GM21390 (cell line): Measurements from ENCODE around the gene ACSL1.
"Not testable (repeated sequence)": the region's sequence is repeated elsewhere in the genome, so short reads cannot be mapped to it uniquely, and the experiment has no call there.

ENCODE experiments used
- ATAC-seq: cut with Tn5 transposase; IDR thresholded peaks from one replicate; pipeline ENCODE4 v1.9.1; 2021; ENCODE audit not compliant: unreplicated experiment

ACSL1 gene

DNA sequence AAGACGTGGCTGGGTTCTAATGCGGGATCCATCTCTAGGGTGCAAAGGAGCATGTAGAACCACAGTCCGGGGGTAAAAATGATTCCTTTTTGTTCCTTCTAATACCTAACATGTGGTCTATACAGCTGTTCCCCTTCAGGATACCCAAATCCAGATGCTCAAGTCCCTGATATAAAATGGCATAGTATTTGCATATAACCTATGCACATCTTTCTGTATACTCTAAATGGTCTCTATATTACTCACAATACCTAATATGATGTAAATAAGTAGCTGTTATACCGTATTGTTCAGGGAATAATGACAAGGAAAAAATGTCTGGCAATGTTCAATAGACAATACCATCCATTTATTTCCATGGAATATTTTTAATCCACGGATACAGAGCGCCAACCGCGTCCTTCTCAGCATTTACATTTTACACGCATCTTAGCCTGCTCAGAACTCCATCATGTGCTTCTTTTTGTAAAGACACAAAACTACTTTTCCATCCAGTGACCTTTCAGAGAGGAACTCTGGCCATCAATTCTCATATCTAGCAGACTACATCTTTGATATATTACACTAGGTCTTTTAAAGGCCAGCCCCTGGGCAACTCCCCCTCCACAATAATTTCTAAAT is 31.9 kb downstream of the ACSL1 start:
- no peak for ATAC-seq

DNA sequence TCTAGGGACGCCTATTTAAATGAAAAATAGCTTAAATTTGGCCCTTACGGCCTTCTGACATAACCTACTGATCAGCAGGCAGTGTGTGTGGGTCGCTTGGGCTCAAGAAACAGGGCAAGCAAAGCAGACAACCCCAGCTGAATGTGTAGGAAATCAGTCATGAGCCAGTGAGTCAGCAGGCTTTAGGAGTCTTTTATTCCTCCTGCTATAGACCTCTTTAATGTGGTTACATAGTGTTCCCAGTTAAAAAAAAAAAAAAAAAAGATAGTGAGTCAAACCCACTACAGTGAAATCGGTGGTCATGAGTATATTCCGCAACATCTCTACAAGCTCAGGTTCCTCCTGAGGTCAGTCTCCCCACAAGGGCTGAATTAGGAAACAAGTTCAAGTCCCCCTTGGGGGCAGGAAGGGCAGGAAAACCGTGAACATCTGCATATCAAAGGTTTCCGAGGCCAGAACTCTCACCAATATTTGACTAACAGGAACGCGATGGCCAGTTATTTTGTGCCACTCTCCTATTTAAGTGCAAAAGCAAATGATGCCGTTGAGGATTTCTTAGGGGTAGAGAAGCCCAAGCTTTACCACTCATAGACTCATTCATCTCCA is 32.7 kb downstream of the ACSL1 start:
- ATAC-seq = no peak

DNA sequence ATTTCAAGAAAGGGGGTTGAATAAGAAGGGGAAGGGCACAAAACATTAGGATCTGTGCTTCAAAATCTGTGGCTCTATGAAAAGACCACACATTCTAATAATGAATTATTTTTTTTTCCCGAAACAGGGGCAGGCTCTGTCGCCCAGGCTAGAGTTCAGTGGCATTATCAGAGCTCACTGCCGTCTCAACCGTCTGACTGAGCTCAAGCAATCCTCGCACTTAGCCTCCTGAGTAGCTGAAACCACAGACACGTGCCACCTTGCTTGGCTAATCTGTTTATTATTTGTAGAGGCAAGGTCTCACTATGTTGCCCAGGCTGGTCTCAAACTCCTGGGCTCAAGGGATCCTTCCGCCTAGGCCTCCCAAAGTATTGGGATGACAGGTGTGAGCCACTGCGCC is 33.4 kb downstream of the ACSL1 start:
- ATAC-seq = no peak

DNA sequence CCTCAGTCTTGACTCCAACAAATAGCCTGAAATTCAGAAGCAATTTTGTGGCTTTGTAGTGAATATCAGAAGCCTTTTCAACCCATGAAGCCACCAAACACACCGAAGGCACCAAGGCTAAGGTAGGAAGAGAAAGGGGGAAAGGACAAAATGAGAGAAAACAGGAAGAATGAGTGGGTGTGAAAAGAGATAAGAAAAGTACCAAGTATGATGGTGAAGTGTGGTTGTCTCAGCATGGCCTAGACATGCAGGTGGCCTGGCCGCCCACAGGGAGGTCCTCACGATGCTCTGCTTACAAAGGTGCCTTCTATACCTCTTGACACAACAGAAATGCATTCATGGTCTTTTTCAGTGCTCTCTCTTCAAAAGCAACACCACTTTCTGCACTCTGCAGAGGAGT is 34.9 kb downstream of the ACSL1 start:
- ATAC-seq = no peak

DNA sequence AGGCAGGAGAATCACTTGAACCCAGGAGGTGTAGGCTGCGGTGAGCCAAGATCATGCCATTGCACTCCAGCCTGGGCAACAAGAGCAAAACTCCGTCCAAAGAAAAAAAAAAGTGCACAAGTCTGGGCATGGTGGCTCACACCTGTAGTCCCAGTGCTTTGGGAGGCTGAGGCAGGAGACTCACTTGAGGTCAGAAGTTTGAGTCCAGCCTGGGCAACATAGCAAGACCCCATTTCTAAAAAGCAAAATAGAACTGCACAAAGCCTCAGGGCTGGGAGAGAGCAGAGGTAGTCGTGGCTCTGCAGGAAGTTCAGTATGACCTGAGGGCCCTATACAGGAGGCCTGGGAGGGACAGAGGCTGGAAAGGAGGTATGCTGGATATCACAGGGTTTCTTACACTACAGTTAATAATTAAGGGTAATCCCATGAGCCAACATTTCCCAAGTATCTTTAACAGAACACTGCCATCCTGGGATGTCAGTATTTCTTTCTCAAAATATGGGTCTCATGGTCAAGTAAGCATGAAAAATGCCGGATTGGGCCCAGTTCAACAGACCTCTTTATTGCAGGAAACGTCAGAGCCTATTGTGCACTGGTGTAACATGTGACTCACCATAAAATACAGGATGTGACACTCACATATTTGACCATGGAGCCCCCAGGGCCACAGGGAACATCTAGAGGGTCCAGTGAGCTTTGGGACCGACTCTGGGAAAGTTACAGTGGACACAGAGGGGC is 37.8 kb downstream of the ACSL1 start:
- no peak for ATAC-seq

DNA sequence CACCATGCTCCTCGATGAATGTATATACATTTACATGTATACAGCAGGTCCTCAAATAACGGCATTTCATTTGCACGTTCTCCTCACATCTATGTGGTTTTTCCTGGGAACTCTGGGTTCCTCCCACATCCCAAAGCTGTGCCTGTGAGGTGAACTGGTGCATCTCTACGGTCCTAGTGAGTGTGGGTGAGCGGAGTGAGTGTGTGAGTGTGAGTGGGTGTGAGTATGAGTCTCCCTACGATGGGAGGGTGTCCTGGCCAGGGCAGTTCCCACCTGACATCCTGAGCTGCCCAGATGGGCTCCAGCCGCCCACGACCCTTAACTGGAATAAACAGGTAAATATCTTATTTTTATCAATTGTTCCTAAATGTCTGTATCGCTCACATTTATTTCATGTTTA is 40.0 kb downstream of the ACSL1 start:
- ATAC-seq = no peak

DNA sequence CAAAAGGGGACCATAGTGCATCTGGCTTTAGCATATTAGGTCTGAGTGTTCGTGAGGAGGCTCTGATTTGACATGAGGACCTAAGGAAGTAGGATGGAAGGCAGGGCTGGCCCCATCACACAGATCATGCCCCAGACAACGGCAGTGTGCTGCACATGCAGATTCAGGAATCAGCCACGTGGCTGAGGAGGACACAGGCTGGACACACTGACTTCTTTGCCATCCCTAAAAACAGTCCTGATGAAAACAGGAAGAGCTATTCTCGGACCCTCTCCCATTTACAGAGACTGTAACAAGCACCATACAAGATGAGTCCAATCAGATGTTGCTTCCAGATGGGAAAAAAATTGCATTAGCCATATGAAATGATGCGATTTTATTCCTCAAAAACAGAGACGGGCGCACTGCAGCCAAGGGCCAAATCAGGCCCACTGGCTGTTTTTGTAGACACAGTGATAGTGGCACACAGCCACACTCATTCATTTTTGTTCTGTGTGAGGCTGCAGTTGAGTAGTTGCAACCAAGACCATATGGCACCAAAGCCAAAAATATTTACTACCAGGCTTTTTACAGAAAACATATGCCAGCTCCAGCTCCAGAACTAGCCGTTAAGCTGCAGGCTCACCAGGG is 41.0 kb downstream of the ACSL1 start:
- no peak for ATAC-seq

DNA sequence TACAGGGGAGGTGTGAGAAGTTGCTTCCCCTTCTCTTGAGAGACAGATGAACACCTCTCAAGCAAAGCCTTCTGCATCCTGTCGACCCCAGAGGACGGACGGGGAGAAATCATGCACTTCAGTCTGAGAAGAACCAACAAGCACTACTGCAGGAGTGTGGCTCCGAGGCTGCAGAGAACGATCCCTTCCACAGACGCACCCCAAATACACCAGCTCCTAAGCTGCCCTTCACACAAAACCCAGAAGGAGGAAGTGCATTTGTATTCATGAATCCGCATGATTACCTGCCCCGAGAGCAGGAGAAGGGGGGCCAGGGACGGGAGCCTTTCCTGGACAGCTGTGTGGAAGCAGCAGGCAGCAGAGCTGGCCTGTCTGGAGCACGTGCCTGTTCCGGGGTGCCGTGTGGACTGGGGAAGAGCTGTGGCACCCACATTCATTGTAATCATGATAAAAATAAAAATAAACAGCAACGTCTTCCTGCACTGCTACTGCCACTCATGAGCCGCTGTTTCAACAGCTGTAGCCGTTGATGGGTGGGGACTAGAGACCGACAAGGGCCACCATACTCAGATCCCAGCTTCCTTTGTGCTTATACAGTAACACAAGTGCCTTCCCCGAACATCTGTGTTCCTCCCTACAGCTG is 42.9 kb downstream of the ACSL1 start:
- peak; percentile 43 for ATAC-seq

DNA sequence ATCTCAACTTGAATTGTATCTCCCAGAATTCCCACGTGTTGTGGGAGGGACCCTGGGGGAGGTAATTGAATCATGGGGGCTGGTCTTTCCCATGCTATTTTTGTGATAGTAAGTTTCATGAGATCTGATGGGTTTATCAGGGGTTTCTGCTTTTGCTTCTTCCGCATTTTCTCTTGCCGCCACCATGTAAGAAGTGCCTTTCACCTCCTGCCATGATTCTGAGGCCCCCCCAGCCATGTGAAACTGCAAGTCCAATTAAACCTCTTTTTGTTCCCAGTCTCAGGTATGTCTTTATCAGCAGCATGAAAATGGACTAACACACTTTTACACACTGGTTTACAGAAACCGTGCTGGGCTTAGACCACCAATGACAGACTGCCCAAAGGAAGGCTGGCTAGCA is 46.6 kb downstream of the ACSL1 start:
- ATAC-seq = not testable (repeated sequence)

DNA sequence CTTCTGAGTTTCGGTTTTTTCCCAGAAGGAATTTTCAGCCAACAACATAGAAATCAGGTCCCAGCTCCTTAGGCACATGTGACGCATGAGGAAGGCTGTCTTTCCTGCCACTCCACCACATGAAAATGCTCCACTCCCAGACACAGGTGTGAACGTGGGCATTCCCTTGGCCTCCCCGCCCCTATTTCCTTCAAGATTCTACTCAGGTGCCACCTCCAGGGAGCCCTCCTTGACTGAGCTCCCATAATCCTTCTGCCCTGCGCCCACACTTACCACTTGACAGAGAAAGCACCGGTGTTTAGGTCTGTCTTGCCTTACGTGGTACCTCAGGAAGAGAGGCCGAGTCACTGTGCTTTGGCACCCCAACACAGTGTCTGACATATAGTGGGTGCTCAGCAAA is 47.4 kb downstream of the ACSL1 start:
- no peak for ATAC-seq

DNA sequence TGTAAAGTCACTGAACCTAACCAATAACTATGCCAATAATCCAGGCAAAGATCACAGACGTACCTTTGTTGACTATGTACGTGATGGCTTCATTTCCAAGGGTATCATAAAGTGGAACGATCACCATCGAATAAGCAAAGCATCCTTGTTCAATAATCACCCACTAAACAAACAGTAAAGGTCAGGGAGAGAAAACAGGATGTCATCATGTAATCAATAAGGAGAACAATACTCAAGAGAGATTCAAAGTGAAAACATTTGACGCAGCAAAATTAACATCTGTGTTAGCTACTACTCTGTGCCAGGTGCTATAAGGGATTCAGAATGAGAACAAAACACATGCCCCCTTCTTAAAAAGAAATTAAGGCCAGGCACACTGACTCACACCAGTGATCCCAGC is 48.9 kb downstream of the ACSL1 start:
- ATAC-seq = no peak

DNA sequence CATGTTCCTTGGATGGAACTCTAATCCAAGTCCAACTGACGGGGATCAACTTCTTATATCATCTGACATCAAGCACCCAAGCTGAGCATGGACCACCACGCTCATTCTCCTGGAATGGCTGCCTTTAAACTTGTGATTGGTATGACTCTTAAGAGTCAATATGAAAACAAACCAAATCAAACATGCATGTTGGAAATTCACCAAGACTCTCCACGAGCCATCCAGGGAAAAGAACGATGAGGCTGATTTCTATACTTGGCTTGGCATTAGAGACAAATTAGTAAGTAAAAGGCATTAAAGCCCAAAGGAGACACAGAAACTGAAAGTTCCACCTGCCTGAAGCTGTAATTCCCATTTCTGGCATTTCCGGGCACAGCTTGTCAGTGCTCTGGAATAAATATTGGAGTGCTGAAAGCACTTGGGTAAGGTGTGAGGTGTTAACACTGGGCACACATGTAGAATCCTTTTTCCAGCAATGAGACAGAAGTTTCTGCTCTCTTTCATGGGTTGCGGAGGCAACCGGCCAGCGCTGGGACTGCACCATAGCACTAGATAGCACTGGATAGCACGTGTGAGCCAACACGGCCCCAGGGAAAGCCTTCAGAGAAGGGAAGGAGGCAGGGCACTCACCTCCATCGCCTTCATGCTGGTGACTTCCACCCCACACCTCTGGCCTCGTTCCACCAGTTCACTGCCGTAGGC is 49.8 kb downstream of the ACSL1 start:
- ATAC-seq = no peak

DNA sequence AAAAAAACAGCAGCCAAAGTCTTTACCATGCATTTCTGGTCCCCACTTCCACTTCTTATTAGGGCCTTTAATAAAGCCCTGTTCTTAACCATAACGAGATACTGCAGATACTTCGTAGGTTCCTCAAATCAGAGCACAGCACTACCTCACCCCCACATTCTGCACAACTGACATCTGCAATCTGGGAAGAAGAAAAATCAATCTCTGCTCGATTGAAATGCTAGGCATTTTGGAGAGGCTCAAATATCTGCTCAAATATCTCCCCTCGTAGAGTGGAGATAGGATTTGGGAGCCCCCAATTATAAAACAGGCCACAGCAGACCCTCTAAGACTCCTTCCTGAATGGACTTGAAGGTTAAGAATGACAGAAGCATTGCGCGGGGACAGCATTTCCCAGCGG is 51.6 kb downstream of the ACSL1 start:
- ATAC-seq = no peak

DNA sequence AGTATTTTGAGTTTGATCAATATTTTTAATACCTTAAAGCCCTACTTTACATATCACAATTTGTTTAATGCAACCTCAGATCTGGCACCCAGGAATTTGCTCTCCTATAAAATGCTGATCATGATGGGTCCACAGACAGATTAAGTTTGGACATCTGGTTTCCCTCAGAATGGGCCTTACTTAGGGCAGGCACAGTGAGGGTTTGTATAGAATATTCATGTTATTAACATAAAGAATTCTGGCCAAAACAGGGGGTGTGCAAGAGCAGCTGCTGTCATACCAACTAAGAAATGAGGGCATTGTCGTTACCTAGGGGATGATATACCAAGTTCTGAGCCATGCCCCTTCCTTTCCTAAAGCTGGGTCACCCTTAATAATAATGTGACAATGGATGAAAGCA is 54.4 kb downstream of the ACSL1 start:
- no peak for ATAC-seq

DNA sequence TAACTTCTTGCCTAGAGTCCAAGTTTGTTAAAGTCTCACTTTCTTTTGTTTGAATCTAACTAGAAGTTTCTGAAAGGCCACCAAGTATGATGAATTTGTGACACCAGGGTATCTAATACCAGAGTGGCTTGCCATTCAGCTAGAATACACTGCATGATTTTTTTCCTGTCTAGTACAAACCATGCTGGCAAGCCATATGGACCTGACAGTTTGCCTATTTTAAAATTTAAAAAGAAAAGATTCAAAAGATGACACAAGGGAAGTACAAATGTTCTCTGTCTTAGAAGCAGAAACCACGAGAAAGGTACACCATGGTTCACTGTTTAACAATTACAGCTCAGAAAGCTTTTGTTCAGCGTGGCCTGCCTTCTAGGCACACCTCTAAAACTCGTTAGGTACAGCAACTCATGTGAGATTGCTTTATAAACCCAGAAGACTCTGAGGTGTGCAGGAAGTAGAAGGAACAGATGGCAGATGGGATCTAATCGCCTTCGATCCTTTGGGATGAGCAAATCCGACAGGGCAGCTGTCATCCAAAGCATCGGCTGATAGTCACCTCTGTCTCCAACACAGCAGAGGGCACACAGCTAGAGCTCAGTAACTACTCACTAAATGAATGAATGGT is 56.5 kb downstream of the ACSL1 start:
- ATAC-seq = no peak

DNA sequence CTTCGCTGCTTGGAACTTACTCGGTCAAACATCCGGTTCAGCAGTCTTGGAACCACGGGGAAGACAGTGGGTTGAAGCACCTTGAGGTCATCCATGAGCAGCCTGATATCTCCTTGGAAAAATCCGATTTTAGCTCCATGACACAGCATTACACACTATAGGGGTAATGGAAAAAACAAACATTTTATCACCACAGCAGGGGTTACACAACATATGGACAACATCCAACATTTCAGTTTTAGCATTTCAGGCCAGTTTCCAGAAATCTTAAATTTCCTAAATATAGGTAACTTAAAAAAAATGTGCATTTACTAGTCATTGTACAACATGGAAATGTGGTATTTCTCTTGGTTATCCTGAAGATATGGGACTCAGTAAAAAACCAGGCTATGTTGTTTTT is 57.5 kb downstream of the ACSL1 start:
- no peak for ATAC-seq

DNA sequence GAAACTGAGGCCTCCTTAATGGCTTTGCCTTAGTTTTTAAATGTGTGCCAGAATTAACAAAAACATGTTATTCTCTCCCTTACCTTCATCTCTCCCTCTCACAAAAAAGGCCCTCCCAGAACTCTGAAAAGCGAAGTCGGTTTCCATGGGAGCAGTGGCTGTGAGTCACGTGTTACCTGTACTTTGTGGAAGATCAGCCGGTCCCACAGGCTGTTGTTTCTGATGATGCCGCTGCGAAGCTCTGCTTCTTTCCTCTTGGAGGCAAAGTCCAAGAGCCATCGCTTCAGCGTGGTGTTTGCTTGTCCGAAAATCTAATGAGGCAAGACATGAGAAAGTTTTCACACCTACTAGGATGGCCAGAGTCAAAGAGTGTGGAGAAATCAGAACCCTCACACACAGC is 59.3 kb downstream of the ACSL1 start:
- ATAC-seq = no peak

DNA sequence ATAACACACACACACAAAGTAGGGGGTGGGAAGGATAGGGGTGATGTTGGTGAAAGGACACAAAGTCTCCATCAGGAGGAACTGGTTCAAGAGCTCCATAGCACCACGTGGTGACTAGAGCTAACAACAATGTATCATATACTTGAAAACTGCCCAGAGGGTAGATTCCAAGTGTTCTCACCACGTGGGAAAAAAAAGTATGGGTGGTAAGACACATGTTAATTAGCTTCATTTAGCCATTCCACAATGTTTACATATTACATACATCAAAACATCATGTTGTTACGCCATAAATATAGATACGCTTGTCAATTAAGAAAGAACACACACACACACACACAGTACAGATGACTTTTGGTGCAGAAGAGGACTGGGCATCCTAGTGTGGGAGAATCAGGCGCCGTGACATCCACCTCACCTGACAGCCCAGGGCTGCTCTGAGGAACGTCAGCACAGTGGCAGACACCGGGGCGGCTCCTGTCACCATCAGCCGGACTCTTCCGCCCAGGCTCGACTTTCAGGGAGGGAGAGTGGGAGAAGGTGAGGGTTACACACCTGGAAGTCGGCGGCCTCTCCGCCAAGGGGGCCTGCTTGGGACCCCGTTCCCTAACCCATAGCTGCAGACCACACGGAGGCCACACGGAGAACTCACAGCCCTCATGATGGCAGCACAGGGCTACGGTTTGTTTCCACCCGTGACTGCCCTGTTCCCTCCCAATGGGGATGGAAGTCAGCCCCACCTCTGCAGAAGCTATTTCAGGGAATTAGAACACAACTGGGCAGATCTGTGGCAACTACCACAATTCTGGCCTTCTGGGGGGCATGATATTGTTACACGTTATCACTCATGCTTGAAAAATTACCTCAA is 60.1 kb downstream of the ACSL1 start:
- no peak for ATAC-seq

DNA sequence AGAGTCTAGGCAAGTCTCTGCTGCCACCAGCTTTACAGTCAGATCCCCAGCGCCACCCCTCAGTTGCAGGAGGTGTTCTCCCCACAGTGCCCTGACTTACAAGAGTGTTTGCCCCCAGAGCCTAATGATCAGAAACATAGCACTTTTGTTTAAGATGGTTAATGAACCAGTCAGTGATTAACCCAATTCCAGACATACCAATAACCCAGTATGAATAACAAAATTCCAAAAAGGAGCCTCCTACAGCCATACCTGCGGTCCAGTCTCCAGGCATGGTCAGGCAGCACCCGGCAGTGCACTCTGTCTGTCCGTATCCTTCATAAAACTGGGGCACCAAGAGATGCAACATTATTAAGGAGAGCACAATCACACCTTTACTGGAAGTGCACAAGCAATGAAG is 61.2 kb downstream of the ACSL1 start:
- no peak for ATAC-seq
